ENCODE measurements around the gene RAB27A.
"Not testable (repeated sequence)": the region's sequence is repeated elsewhere in the genome, so short reads cannot be mapped to it uniquely, and the experiment has no call there.

Gene RAB27A

DNA sequence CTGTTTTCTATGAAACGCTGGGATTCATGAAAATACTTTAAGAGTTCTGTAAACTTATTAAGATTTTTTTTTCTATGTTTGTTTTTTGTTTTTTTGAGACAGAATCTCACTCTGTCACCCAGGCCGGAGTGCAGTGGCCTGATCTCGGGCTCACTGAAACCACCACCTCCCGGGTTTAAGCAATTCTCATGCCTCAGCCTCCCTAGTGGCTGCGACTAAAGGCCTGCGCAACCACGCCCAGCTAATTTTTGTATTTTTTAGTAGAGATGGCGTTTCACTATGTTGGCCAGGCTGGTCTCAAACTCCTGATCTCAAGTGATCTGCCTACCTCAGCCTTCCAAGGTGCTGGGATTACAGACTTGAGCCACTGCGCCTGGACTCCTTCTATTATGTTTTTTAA lies 39.7 kb downstream of the RAB27A start:
- not testable (repeated sequence) for DNase-seq

DNA sequence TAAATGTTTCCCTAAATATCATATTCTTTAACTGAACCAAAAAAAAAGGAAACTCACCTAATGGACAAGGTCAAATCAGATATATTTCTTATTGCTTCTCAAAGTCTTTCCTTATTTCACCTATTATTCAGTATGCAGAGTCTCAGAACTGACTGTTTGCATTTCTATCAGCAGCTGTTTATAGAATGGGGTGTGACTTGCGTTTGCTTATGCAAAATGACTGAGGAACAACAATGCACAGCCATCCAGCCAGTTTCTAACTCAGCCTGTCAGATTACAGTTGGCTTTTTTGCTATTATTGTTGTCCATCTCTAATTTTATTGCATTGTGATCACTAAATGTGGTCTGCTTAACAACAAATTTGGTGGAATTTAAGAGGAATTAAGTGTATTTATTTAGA lies 40.7 kb downstream of the RAB27A start:
- no peak for DNase-seq

GRCh38 chr15:55247766-55248427 lies 41.7 kb downstream of the RAB27A start:
- no peak for DNase-seq

GRCh38 chr15:55247311-55247710 lies 42.3 kb downstream of the RAB27A start:
- no peak for DNase-seq

DNA sequence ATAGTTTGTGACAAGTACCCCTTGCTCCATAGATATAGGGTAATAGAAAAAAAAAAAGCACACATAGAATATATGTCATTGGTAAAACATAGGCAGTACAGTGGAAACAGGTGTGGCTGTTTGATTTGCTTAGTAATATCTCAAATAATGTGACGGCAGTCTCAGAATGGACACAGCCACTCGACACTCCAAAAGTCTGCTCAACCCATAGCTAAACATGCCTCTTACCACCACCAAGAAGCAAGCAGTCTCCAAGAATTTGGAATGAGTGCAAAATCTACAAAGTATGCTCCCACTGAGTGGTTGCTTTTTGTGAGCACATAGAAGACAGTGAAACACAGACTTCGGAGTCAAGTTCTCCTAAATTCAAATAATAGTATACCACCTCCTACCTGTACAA lies 43.0 kb downstream of the RAB27A start:
- DNase-seq: no peak

DNA sequence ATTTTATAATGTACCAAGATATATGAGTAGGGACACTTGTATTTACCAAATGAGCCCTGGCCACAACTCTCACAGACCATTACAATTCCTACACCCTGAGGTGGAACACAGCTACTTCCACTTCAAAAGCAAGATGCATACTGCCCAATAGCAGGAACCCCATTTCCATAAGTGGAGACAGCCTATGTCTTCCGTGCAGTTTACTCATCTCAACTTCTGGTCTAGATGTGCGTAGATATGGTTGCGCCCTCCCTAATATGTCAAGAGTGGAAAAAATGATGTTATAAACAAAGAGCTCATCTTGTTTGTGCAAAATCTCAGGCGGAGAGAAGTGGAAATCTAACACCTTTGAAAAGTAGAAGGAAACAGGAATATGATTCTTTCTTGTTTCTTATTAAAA lies 44.6 kb downstream of the RAB27A start:
- DNase-seq: no peak

DNA sequence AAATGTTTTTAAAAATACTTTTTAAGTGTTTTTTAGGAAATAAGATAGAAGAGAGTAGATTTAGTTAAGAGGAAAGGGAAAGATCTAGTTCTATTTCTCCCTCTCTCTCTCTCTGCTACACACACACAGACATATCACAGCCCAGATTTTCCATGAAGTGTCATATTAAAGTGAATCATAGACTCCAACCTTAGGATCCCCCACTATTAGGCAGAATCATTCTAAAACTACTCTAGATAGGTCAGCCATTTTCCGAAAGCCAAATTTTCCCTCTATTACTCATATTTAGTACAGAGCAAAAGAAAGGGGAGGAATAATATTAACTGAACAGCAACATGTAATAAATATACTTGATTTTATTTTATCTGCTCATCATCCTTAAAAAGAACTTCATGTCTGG lies 47.7 kb downstream of the RAB27A start:
- no peak for DNase-seq

GRCh38 chr15:55241186-55241585 lies 48.4 kb downstream of the RAB27A start:
- no peak for DNase-seq

DNA sequence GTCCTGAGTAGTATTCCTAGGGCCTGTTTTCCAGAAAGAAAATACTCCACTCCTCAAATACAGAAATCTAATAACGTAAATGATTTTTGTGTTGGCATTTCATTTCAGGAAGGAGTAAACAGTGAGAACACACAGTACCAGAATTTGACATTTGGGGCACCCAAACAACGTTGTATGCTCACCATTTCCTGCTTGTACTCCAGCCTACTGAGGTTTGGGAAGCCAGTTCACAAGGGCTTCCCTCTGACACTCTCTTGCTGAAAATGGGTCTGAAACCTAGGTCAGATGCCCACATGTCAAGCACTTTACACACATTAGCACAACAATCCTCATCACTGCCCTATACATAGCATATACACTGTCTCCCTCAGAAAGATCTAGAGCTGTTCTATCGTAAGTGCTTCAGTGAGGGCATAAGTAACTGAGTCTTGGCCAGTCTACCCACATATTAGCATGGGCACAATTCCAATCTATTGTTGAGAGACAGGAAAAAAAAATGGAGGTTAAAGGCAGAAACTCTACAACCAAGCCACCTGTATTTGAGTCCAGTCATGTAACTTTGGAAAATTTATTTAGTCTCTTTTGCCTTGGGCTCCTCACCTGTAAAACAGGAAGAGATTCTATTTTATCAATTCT lies 49.4 kb downstream of the RAB27A start:
- no peak for DNase-seq

- DNase-seq: no peak
Observed at GRCh38 chr15:55239440-55240124, 50.0 kb downstream of the RAB27A start.

DNA sequence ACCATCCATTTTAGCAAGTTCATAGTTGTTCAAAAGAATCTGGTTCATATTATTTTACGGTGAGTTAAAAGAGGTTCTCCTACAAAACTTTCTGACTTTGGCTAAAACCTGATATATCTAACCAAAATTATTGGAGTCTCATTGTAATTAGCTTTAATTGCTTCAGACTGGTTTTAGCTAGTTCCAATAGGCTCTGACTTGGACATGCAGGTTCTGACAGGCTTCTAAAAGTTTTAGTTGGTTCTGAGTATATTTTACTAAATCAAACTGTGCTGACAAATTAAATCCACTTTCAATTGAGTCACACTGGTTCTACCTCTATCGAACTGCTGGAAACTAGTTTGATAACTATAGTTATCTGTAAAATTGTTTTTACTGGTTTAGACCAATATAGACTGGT lies 50.7 kb downstream of the RAB27A start:
- DNase-seq: no peak

- DNase-seq: no peak
Observed at GRCh38 chr15:55237219-55238130, 52.1 kb downstream of the RAB27A start.

GRCh38 chr15:55235546-55236036 lies 54.0 kb downstream of the RAB27A start:
- no peak for DNase-seq

DNA sequence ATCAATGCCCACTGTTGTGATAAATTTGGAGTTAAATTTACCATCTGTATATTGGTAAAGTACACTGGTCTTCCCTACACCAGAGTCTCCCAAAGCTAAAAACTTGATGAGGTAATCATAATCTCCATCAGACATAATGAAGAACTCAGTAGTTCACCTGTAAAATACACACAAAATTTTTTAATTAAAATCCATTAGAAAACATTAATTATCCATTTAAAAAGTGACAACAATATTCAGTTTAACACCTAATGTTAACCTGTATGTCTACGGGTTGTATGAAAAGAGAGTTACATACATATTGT lies 54.9 kb downstream of the RAB27A start:
- DNase-seq: no peak

GRCh38 chr15:55234104-55234799 lies 55.4 kb downstream of the RAB27A start:
- no peak for DNase-seq

DNA sequence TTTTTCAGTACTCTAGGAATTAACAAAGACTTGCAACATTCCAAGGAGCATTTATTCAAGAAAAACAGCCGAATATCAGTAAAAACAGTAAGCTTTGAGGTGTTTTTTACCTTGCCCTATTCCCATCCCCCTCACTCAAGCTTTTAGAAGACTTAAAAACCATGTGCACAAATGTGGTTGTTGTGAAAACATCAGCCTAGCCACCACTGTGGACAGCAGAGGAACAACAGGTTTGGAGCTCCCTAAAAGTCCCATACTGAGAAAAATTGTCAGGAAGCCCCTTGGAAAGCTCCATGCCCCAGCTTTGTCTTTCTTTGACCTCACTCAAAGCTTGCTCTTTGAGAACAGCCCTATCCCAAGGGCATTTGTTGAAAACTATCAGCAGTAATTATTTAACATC lies 58.2 kb downstream of the RAB27A start:
- DNase-seq: no peak

GRCh38 chr15:55230953-55231352 lies 58.7 kb downstream of the RAB27A start:
- DNase-seq: no peak

- no peak for DNase-seq
Observed at GRCh38 chr15:55230051-55230670, 59.5 kb downstream of the RAB27A start.

DNA sequence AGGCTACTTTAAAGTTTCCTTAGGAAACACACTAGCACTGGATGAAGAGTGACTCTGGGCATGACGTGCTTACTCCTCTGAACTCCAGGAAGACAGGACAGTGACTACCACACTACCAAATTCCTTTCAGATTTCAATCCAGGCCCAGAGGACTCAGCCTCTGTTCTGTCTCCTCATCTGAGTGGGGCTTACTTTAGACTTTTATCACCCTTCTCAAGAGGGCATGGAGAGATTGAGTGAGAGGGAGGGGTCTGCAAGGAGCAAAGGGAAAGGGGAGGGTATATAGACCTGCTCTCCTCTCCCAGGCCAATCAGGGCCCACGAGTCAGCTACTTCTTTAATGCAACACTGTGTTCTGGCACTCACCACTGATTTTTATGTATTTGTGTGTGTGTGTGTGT lies 63.5 kb downstream of the RAB27A start:
- no peak for DNase-seq

DNA sequence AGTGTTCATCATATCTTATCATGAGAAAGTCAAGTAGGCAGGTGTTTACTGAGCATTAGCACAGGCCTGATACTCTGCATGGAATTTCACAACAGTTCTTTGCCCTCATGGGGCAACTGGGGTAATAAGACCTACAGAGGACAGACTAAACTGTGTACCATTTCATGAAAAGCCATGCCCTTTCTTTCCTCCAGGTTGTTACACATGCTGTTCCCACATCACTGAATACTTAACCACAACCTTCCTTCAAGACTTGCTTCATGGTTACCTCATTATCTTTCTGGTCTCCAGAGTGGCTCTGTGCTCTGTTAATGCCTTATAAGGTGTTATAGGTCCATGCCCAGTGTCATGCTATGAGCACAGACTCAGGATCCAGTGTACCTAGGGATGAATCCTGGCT lies 64.7 kb downstream of the RAB27A start:
- DNase-seq: no peak

- DNase-seq: no peak
Observed at GRCh38 chr15:55222588-55222987, 67.0 kb downstream of the RAB27A start.
